Measurements from ENCODE around the gene SHH.

SHH gene

DNA sequence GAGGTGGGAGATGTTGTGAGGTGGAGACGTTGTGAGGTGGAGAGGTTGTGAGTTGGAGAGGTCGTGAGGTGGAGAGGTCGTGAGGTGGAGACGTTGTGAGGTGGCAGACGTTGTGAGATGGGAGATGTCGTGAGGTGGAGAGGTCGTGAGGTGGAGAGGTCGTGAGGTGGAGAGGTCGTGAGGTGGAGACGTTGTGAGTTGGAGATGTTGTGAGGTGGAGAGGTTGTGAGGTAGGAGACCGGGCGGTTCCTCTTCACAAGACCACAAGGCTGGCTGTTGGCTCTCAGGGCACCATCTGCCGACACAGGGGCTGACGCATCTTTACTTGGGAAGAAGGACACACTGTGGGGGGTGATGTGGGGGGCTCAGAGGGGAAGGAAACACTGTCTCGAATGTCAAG lies 34.7 kb upstream of the SHH start:
- TF ChIP-seq, protein P1, sequence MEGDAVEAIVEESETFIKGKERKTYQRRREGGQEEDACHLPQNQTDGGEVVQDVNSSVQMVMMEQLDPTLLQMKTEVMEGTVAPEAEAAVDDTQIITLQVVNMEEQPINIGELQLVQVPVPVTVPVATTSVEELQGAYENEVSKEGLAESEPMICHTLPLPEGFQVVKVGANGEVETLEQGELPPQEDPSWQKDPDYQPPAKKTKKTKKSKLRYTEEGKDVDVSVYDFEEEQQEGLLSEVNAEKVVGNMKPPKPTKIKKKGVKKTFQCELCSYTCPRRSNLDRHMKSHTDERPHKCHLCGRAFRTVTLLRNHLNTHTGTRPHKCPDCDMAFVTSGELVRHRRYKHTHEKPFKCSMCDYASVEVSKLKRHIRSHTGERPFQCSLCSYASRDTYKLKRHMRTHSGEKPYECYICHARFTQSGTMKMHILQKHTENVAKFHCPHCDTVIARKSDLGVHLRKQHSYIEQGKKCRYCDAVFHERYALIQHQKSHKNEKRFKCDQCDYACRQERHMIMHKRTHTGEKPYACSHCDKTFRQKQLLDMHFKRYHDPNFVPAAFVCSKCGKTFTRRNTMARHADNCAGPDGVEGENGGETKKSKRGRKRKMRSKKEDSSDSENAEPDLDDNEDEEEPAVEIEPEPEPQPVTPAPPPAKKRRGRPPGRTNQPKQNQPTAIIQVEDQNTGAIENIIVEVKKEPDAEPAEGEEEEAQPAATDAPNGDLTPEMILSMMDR (IDR thresholded peaks at IDR 0.05): no peak
- no peak for TF ChIP-seq ZFX (IDR thresholded peaks at IDR 0.05; ENCODE audit: borderline replicate concordance)
- H3K27ac ChIP-seq: no peak overlapping the region

DNA sequence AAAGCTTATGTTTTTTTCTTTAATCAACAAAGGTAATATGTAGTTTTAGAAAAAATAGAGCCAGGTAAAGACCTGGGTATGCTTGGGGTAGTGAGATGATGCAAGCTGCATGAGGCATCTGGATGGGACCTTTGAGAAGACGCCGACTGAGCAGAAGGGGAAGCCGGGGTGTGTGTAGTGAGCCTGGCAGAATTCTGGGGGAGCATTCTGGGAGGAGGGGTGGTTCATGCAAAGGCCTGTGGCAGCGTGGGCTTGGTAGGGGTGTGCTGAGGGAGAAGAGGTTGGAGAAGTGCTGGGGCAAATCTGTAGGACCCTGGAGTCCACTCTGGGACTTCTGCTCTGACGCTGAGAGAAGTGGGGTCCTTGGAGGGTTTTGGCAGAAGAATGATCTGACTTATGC lies 33.9 kb upstream of the SHH start:
- TF ChIP-seq, protein P1 (IDR thresholded peaks at IDR 0.05): no peak
- no peak for TF ChIP-seq ZFX (IDR thresholded peaks at IDR 0.05; ENCODE audit: borderline replicate concordance)
- no peak overlapping the region for H3K27ac ChIP-seq

DNA sequence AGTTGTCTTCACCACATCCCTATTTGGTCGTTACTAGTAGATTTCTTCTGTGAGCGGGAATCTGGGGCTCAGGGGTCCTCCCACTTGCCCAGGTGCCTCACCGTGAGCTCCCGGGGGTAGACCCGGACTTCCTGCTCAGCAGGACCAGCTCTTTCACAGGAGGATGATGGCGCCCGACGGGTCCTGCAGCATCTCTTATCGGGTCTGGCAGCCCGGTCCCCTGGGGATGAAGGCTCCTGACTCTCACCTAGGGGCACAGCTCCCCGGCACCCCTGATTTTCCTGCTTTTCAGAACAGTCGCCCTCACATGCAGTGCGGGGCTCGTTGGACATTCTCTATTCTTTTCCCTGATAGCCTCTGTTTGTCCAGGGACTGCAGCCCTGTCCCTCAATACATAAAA lies 33.0 kb upstream of the SHH start:
- H3K27ac ChIP-seq: no peak overlapping the region
- TF ChIP-seq, protein P1 (IDR thresholded peaks at IDR 0.05): no peak
- no peak for TF ChIP-seq ZFX (IDR thresholded peaks at IDR 0.05; ENCODE audit: borderline replicate concordance)

DNA sequence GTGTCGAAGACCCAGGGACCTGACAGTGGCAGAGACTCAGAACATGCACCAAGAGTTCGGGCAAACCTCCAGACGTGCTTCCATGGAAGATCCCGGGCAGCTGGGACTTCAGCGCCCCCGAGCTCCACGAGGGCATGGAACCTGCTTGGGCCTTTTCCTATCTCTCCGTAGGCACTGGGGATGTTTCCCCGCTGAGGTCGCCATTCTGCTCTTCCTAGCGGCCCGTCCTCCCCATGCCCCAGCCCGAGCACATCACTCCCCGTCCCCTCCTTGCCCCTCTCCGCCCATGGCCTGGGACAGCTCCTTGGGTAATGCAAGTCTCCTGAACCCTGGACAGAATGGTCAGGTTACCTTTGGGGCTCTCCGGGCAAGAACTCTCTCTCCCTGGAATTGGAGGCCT lies 32.3 kb upstream of the SHH start:
- TF ChIP-seq, protein P1 (IDR thresholded peaks at IDR 0.05): no peak
- TF ChIP-seq ZFX (IDR thresholded peaks at IDR 0.05; ENCODE audit: borderline replicate concordance): no peak
- H3K27ac ChIP-seq: no peak overlapping the region

DNA sequence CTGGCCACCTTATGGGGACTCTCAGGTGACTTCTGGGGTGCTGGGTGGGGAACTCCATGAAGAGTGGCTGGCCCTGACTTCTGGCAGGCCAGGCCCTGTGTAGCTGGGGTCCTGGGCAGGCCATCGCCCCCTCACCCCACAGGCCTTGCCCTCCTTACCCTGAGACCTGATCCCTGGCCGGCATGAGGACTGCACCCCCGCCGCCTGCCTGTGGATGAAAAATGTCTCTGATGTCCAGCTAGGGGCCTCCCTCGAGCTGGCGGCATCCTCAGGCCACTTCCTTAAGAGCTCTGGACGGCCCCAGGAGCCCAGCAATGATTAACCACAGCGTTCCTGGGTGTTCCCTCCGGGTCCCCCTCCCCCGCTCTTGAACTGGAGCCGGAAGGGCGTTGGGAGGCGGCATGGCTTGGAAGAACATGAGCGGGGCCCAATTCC lies 31.8 kb upstream of the SHH start:
- TF ChIP-seq ZFX (IDR thresholded peaks at IDR 0.05; ENCODE audit: borderline replicate concordance): no peak
- TF ChIP-seq, protein P1 (IDR thresholded peaks at IDR 0.05): peak; percentile 4; the same call in 1 of the 2 replicates
- no peak overlapping the region for H3K27ac ChIP-seq

DNA sequence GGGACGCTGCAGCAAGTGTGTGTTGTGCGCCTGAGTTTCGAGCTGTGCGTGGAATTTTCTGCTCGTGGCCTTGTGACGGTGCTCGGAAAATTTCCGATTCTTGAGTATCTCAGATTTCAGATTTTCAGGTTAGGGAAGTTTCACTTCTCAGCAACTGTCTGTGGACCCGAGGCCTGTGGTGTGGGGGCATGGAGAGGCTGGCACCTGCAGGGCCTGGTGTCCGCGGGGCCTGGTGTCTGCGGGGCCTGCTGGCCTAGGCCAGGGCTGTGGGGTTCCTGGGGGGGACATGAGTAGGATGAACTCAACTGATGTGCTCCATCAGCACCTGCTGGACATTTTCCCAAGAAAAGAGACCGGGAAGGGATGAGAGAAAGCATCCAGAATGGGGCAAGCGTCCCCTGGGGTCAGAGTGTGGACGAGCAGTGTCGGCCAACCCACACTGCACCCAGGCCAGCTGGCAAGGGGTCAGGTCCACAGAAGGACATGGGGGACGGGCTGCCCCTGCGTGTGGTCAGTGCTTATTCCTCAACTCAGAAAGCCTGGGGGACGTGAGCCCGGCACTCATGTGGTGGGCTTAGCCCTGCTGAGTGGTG lies 31.3 kb upstream of the SHH start:
- no peak for TF ChIP-seq ZFX (IDR thresholded peaks at IDR 0.05; ENCODE audit: borderline replicate concordance)
- TF ChIP-seq, protein P1 (IDR thresholded peaks at IDR 0.05): no peak
- no peak overlapping the region for H3K27ac ChIP-seq

DNA sequence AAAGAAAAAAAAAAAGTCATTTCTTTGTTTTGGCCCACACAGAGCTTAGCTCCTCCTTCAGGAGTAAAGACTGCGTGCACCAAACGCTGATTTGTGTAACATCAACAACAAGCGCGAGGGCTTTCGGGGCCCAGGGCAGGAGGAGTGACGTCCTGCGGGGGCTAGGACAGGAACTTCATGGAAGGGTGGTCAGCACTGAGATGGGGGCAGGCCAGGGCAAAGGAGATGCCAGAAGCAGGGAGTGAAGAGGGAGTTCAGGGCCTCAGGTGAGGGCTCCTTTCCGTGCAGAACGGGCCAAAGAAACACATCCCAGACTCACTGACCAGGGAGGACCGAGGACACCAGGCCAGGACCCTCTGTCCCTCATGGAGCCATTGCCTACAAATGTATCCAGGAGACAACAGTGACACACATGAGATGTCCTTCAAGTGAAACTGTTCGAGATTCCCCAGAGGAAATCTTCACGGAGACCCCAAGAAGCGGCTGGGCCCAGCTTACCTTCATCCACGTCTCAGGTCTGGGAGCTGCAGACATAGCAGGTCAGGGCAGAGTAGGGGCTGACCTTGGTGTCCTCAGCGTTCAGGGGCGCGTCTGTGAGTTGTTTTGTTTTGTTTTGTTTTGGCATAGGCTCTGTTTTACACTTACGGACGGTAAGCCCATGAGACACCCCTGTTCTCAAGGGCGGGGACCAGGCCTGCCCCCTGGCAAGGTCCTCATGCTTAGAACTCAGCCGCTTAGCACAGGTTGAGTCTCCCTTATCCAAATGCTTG lies 30.4 kb upstream of the SHH start:
- TF ChIP-seq ZFX (IDR thresholded peaks at IDR 0.05; ENCODE audit: borderline replicate concordance): no peak
- TF ChIP-seq, protein P1 (IDR thresholded peaks at IDR 0.05): no peak
- H3K27ac ChIP-seq: no peak overlapping the region
